OCI-LY3 (cell line): ENCODE results near the gene GULP1.

Source experiments
- H2AFZ ChIP-seq: fragments of 200-600, 300-600 bp; shearing (Covaris generic); 2 replicates; pipeline ENCODE4 v1.6.0; 2014; ENCODE audit warnings: antibody characterized with exemption, low read depth, low read length
- H3K27ac ChIP-seq: fragments of 200-600, 300-600 bp; sonication (generic); 2 replicates; pipeline ENCODE4 v1.5.1; 2014; ENCODE audit warnings: mild to moderate bottlenecking, low read length, moderate library complexity, mixed read lengths
- H3K27me3 ChIP-seq: fragments of 200-600, 300-600 bp; sonication (generic); 2 replicates; pipeline ENCODE4 v1.6.1; 2014; ENCODE audit warnings: low read depth, low read length, mixed read lengths
- H3K36me3 ChIP-seq: fragments of 200-600, 300-600 bp; sonication (generic); replicated peaks from 2 replicates; pipeline ENCODE3; 2014; ENCODE audit warnings: low read depth, low read length, mixed read lengths
- H3K4me1 ChIP-seq: fragments of 300-600, 200-600 bp; sonication (generic); 2 replicates; pipeline ENCODE4 v1.6.1; 2014; ENCODE audit warnings: low read length, mixed read lengths
- H3K4me2 ChIP-seq: fragments of 200-600, 300-600 bp; sonication (generic); 2 replicates; pipeline ENCODE4 v1.6.1; 2014; ENCODE audit warnings: low read length, mixed read lengths
- H3K4me3 ChIP-seq: fragments of 300-600, 200-600 bp; sonication (generic); 2 replicates; pipeline ENCODE4 v1.5.1; 2014; ENCODE audit warnings: antibody characterized with exemption, mild to moderate bottlenecking, low read length, moderate library complexity
- H3K79me2 ChIP-seq: fragments of 300-600, 200-600 bp; shearing (Covaris generic); 2 replicates; pipeline ENCODE4 v1.6.1; 2014; ENCODE audit warnings: mild to moderate bottlenecking, low read length, mixed read lengths
- H3K9ac ChIP-seq: fragments of 300-600, 200-600 bp; shearing (Covaris generic); 2 replicates; pipeline ENCODE4 v1.6.0; 2014; ENCODE audit warnings: mild to moderate bottlenecking, low read length, moderate library complexity
- H3K9me3 ChIP-seq: fragments of 200-600, 300-600 bp; shearing (Covaris generic); 2 replicates; pipeline ENCODE4 v1.6.1; 2014; ENCODE audit warnings: low read length, mixed read lengths; ENCODE audit not compliant: insufficient read depth
- H4K20me1 ChIP-seq: fragments of 200-600, 300-600 bp; sonication (generic); 2 replicates; pipeline ENCODE4 v1.6.1; 2016; ENCODE audit warnings: low read length, mixed read lengths; ENCODE audit not compliant: insufficient read depth
- EZH2phosphoT487 ChIP-seq: fragments of 200-600 bp; shearing (Covaris generic); IDR thresholded peaks from 2 replicates; pipeline ENCODE4 v1.6.1; 2018; ENCODE audit warnings: antibody characterized with exemption, mixed run types, low read depth
- TF ChIP-seq, protein P1 (sequence below): fragments of 200-600, 300-600 bp; sonication (generic); IDR thresholded peaks from 2 replicates; pipeline ENCODE4 v1.5.1; 2014; ENCODE audit warnings: antibody characterized with exemption, low read length, low read depth

Gene GULP1

DNA sequence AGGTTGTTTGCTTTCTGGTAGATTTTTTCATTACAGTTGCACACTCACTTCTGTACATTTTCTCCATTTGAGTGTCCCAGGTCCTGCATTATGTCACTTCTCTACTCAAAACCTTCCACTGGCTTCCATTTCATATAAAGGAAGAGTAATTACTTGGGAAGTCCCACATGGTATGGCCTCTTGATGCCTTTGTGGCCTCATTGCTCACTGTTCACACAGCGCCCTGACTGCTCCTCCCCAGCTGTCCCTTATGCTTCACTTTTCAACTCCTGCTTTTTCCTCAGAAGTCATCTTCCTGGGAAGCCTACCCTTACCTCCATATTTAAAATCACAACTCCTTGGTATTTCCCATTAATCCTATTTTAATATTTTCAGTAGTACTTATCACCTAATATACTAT, 24.7 kb downstream of the GULP1 start:
- H3K9ac ChIP-seq = no peak overlapping the region

DNA sequence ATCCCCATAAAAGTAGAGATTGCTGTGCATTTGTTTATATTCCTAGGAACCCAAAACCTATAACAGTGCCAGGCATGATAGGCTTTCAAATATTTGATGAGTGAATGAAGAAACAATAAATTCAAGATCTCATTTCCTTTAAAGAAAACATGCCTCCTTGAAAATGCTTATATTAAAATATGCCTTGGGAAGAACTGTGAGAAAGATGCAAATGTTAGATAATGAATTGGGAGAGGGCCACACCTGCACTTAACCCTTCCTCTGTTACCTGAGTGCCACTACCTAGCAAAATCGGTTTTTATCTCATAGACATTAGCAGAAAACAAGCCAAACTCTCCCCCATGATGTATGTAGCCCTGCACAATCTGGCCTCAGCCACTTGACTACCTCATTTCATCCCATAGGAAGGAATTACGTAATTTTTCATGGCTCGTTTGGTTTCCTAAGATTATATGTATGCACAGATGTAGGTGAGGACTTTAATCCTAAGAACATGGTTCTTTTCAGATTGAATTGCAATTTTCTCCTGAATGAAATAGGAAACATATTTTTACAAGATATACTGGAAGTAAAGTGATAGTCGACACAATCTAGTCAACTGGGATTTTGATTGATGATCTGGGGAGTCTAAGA, 25.2 kb downstream of the GULP1 start:
- H3K4me2 ChIP-seq = no peak overlapping the region
- no peaks in the 10 kb centered on the region for H3K4me1 ChIP-seq
- no peaks in the 10 kb centered on the region for H3K36me3 ChIP-seq
- no peak overlapping the region for H2AFZ ChIP-seq
- no peaks in the 10 kb centered on the region for H3K27me3 ChIP-seq
- H3K9me3 ChIP-seq = no peaks in the 10 kb centered on the region
- no peak overlapping the region for H3K27ac ChIP-seq
- H3K79me2 ChIP-seq = no peaks in the 10 kb centered on the region
- H3K4me3 ChIP-seq = no peak overlapping the region
- TF ChIP-seq, protein P1, sequence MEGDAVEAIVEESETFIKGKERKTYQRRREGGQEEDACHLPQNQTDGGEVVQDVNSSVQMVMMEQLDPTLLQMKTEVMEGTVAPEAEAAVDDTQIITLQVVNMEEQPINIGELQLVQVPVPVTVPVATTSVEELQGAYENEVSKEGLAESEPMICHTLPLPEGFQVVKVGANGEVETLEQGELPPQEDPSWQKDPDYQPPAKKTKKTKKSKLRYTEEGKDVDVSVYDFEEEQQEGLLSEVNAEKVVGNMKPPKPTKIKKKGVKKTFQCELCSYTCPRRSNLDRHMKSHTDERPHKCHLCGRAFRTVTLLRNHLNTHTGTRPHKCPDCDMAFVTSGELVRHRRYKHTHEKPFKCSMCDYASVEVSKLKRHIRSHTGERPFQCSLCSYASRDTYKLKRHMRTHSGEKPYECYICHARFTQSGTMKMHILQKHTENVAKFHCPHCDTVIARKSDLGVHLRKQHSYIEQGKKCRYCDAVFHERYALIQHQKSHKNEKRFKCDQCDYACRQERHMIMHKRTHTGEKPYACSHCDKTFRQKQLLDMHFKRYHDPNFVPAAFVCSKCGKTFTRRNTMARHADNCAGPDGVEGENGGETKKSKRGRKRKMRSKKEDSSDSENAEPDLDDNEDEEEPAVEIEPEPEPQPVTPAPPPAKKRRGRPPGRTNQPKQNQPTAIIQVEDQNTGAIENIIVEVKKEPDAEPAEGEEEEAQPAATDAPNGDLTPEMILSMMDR = no peak
- no peak for TF ChIP-seq EZH2phosphoT487
- no peak overlapping the region for H3K9ac ChIP-seq
- no peaks in the 10 kb centered on the region for H4K20me1 ChIP-seq

More for the DNA sequence above, 24.7 kb downstream of the GULP1 start:
- Histone ChIP-seq H3K27me3 (no peaks in the 10 kb centered on the region), H4K20me1 (no peaks in the 10 kb centered on the region), H2AFZ (no peak overlapping the region), H3K79me2 (no peaks in the 10 kb centered on the region), H3K4me3 (no peak overlapping the region), H3K27ac (no peak overlapping the region), H3K4me2 (no peak overlapping the region), H3K36me3 (no peaks in the 10 kb centered on the region), H3K9me3 (no peaks in the 10 kb centered on the region), H3K4me1 (no peaks in the 10 kb centered on the region)
- TF ChIP-seq EZH2phosphoT487 = no peak
- TF ChIP-seq, protein P1 = no peak

DNA sequence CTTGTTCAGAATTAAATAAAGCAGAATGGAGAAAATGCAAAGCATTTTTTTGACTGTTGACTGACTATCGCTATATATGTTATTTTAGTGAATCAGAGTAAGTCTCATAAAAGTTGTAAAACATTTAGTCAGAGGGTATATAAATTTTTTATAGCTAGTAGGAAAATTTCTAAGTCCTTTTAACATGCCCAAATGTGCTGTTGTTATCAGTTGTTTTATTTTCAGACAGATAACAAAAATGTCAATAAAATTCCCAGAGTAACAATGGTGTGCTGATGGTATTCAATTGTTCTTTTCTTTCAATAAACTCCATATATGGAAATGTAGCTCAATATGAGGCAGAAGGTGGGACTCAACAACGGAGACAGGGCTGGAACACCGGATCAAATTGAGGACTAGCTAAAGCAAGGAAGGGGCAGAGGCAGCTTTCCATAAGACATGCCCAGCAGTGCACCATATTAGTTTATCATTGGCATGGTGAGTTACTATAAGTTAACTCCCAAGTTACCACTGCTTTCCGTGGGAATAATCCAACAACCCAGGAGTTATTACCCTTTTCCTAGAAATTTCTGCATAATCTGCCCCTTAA, 26.6 kb downstream of the GULP1 start:
- Histone ChIP-seq H3K4me1 (no peaks in the 10 kb centered on the region), H3K27ac (no peak overlapping the region), H3K4me2 (no peak overlapping the region), H3K79me2 (no peaks in the 10 kb centered on the region), H3K36me3 (no peaks in the 10 kb centered on the region), H3K27me3 (no peaks in the 10 kb centered on the region), H3K9ac (no peak overlapping the region), H3K4me3 (no peak overlapping the region), H3K9me3 (no peaks in the 10 kb centered on the region), H2AFZ (no peak overlapping the region), H4K20me1 (no peaks in the 10 kb centered on the region)
- TF ChIP-seq, protein P1 = no peak
- no peak for TF ChIP-seq EZH2phosphoT487

DNA sequence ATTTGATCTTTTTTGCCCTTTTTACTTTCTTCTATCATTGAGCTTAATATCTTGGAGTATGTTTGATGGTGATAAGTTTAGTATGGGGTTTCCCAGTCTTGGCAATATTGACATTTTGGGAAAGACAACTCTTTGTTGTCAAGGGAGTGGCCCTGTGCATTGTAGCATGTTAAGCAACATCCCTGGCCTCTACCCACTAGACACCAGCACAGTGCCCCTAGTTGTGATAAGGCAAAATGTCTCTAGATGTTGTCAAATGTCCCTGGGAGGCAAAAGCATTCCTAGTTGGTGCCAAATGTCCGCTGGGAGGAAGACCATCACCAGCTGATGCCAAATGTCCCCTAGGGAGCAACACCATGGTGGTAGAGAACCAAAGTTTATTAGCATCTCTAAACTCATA, 28.2 kb downstream of the GULP1 start:
- H3K9me3 ChIP-seq = no peaks in the 10 kb centered on the region
- no peaks in the 10 kb centered on the region for H4K20me1 ChIP-seq
- H2AFZ ChIP-seq = no peak overlapping the region
- TF ChIP-seq EZH2phosphoT487 = no peak
- TF ChIP-seq, protein P1 = no peak
- no peak overlapping the region for H3K4me2 ChIP-seq
- H3K27ac ChIP-seq = no peak overlapping the region
- H3K36me3 ChIP-seq = no peaks in the 10 kb centered on the region
- H3K4me3 ChIP-seq = no peak overlapping the region
- H3K9ac ChIP-seq = no peak overlapping the region
- no peaks in the 10 kb centered on the region for H3K79me2 ChIP-seq
- no peaks in the 10 kb centered on the region for H3K4me1 ChIP-seq
- H3K27me3 ChIP-seq = no peaks in the 10 kb centered on the region
